ENCODE measurements around the gene FLNB. TPM values are rescaled to one million over a fixed set of nuclear protein-coding genes. Genes with fewer than 3 reads are reported as not detected.

The FLNB gene
- total RNA-seq, 1 experiment from 2014 or later, result 580 TPM

DNA sequence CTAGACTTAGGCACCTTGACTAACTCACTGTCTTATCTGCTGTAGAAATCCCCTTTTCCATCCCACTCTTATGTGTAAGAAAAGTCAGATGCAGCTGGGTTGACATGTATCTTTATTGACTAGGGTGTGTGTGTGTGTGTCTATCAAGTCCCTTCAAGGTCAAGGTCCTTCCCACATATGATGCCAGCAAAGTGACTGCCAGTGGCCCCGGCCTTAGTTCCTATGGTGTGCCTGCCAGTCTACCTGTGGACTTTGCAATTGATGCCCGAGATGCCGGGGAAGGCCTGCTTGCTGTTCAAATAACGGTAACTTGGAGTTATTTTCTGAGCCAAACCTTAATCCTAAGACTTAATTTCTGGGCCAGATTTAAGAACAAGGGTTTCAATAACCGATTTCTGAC is 126.2 kb downstream of the FLNB start:
- no peaks in the 10 kb centered on the region for H3K27me3 Mint-ChIP-seq (ENCODE audit: insufficient read depth, unreplicated experiment)
- BruUV-seq (replicated peaks), result no TSS peak
- no peak for DNase-seq (ENCODE audit: unreplicated experiment)
- POLR2A ChIA-PET, result interaction anchor here (1.4 kb wide), 1 partner anchor 28 kb away, joined by 3 read pairs; no protein-coding TSS in a partner anchor
- no peaks in the 10 kb centered on the region for H3K4me1 Mint-ChIP-seq (ENCODE audit: insufficient read depth, unreplicated experiment)
- peaks cover 89% of the 10 kb centered on the region for H3K36me3 Mint-ChIP-seq (ENCODE audit: insufficient read depth, unreplicated experiment)
- intact Hi-C loops (cut with micrococcal nuclease), result no loop called here
- no peak for TF ChIP-seq CTCF (IDR thresholded peaks at IDR 0.05; ENCODE audit: unreplicated experiment)
- H3K4me3 Mint-ChIP-seq (ENCODE audit: unreplicated experiment), result no peak overlapping the region
- no peaks in the 10 kb centered on the region for H3K9me3 Mint-ChIP-seq (ENCODE audit: unreplicated experiment)
- CTCF ChIA-PET, result interaction anchor here (0.6 to 2.0 kb wide), 6 partner anchors 7 to 178 kb away, joined by 3 to 11 read pairs (median 4); no protein-coding TSS in a partner anchor
- H3K27ac Mint-ChIP-seq (ENCODE audit: low read depth, unreplicated experiment), result no peak overlapping the region

- Mint-ChIP-seq H3K27me3 (ENCODE audit: insufficient read depth, unreplicated experiment) (no peaks in the 10 kb centered on the region), H3K9me3 (ENCODE audit: unreplicated experiment) (no peaks in the 10 kb centered on the region), H3K4me1 (ENCODE audit: insufficient read depth, unreplicated experiment) (no peaks in the 10 kb centered on the region), H3K4me3 (ENCODE audit: unreplicated experiment) (no peak overlapping the region), H3K27ac (ENCODE audit: low read depth, unreplicated experiment) (no peak overlapping the region), H3K36me3 (ENCODE audit: insufficient read depth, unreplicated experiment) (peaks cover 98% of the 10 kb centered on the region)
- CTCF ChIA-PET, result interaction anchor here (0.6 to 2.0 kb wide), 12 partner anchors 9 to 164 kb away, joined by 3 to 11 read pairs (median 4); no protein-coding TSS in a partner anchor
- TF ChIP-seq CTCF (IDR thresholded peaks at IDR 0.05; ENCODE audit: unreplicated experiment), result peak; percentile 16
- POLR2A ChIA-PET, result interaction anchor here (1.4 kb wide), 1 partner anchor 26 kb away, joined by 3 read pairs; no protein-coding TSS in a partner anchor
- BruUV-seq (replicated peaks), result no TSS peak
- intact Hi-C loops (cut with micrococcal nuclease), result no loop called here
- no peak for DNase-seq (ENCODE audit: unreplicated experiment)
These were observed 127.7 kb downstream of the FLNB start for GRCh38 chr3:58135712-58136543.

GRCh38 chr3:58137306-58137705 is 129.1 kb downstream of the FLNB start:
- no peaks in the 10 kb centered on the region for H3K4me1 Mint-ChIP-seq (ENCODE audit: insufficient read depth, unreplicated experiment)
- BruUV-seq (replicated peaks), result no TSS peak
- TF ChIP-seq CTCF (IDR thresholded peaks at IDR 0.05; ENCODE audit: unreplicated experiment), result no peak
- DNase-seq (ENCODE audit: unreplicated experiment), result no peak
- no peaks in the 10 kb centered on the region for H3K27me3 Mint-ChIP-seq (ENCODE audit: insufficient read depth, unreplicated experiment)
- intact Hi-C loops (cut with micrococcal nuclease), result no loop called here
- ChIA-PET POLR2A (no interaction called here), CTCF (no interaction called here)
- H3K9me3 Mint-ChIP-seq (ENCODE audit: unreplicated experiment), result no peaks in the 10 kb centered on the region
- H3K36me3 Mint-ChIP-seq (ENCODE audit: insufficient read depth, unreplicated experiment), result peaks cover 99% of the 10 kb centered on the region
- H3K27ac Mint-ChIP-seq (ENCODE audit: low read depth, unreplicated experiment), result no peak overlapping the region
- no peak overlapping the region for H3K4me3 Mint-ChIP-seq (ENCODE audit: unreplicated experiment)

DNA sequence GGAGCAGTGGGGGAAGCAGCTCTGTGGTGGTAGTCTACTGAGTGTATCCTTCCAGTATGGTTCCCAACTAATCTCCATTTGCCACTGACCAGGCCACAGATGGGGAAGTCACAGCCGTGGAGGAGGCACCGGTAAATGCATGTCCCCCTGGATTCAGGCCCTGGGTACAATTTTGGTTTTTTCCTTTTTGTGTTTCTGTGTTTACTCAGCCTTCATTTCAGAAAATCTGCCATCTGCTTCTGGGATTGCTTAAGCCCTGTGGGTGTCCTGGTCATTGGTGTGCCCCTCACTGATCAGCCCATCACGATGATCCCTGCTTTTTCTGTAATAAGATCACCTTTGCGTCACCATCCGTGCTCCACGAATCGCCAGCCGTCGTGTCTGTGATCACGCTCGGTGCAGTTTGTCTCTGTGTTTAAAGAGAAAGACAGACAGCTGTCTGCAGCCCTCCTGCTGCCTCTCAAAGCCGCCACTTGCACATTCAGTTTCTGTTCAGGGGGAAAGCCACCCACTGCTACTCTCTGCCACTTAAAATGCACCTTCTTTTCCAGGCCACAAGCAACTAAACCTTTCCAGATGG is 133.6 kb downstream of the FLNB start:
- Mint-ChIP-seq H3K4me1 (ENCODE audit: insufficient read depth, unreplicated experiment) (no peaks in the 10 kb centered on the region), H3K27ac (ENCODE audit: low read depth, unreplicated experiment) (peak overlapping the region; percentile 67), H3K4me3 (ENCODE audit: unreplicated experiment) (no peak overlapping the region), H3K27me3 (ENCODE audit: insufficient read depth, unreplicated experiment) (no peaks in the 10 kb centered on the region), H3K9me3 (ENCODE audit: unreplicated experiment) (no peaks in the 10 kb centered on the region), H3K36me3 (ENCODE audit: insufficient read depth, unreplicated experiment) (peaks cover 95% of the 10 kb centered on the region)
- TF ChIP-seq CTCF (IDR thresholded peaks at IDR 0.05; ENCODE audit: unreplicated experiment), result no peak
- POLR2A ChIA-PET, result no interaction called here
- BruUV-seq (replicated peaks), result no TSS peak
- intact Hi-C loops (cut with micrococcal nuclease), result no loop called here
- CTCF ChIA-PET, result interaction anchor here (0.6 to 0.7 kb wide), 2 partner anchors 129 to 1070 kb away, joined by 3 to 4 read pairs; no protein-coding TSS in a partner anchor
- DNase-seq (ENCODE audit: unreplicated experiment), result no peak
